ENCODE data around the gene CIDEB.

- TF ChIP-seq REST (IDR thresholded peaks at IDR 0.05; ENCODE audit: insufficient replicate concordance, low read depth) = no peak
- TF ChIP-seq CTCF (IDR thresholded peaks at IDR 0.05; ENCODE audit: insufficient read depth, low read length) = no peak
These were observed 23.2 kb downstream of the CIDEB start for GRCh38 chr14:24284501-24285035.
